ENCODE results near the gene TRIM37. TPM values are rescaled to one million over a fixed set of nuclear protein-coding genes. Genes with fewer than 3 reads are reported as not detected.

Gene TRIM37
- 28.4 and 31.4 TPM in 2 replicates for total RNA-seq

GRCh38 chr17:59106463-59107305 is at the start of gene TRIM37:
Gene TRIM37 (minus strand): TSS chr17:59106880. CDS start chr17:59106461, 419 bp downstream.
- Mint-ChIP-seq H3K36me3 (ENCODE audit: low read depth) (peaks cover 53% of the 10 kb centered on the region), H3K27me3 (ENCODE audit: low read depth) (no peaks in the 10 kb centered on the region), H3K27ac (peak within 1 kb of the TSS; percentile 93), H3K9me3 (no peaks in the 10 kb centered on the region), H3K4me1 (ENCODE audit: low read depth) (peaks cover 43% of the 10 kb centered on the region), H3K4me3 (ENCODE audit: low read depth) (peak within 1 kb of the TSS; percentile 94)
- intact Hi-C loops (cut with micrococcal nuclease), result loop anchor here (1.0 to 10.0 kb wide), 5 partner anchors 49 to 782 kb away; partner anchors contain the start of genes GDPD1, PRR11, SKA2 and TSPOAP1
- DNase-seq (ENCODE audit: low spot score), result peak; percentile 100

GRCh38 chr17:59155439-59156177 is 48.9 kb upstream of the TRIM37 start, which contains the start of gene PRR11:
Gene PRR11 (plus strand): TSS chr17:59155746. CDS start chr17:59169753, 14,007 bp downstream.
- no peak within 1 kb of the TSS for H3K4me3 Mint-ChIP-seq (ENCODE audit: low read depth)
- no peak within 1 kb of the TSS for H3K27ac Mint-ChIP-seq
- H3K4me1 Mint-ChIP-seq (ENCODE audit: low read depth), result peaks cover 51% of the 10 kb centered on the region
- peaks cover 20% of the 10 kb centered on the region for H3K36me3 Mint-ChIP-seq (ENCODE audit: low read depth)
- intact Hi-C loops (cut with micrococcal nuclease), result loop anchor here (1.0 to 5.0 kb wide), 4 partner anchors 49 to 523 kb away; partner anchors contain the start of genes DHX40, SMG8 and TRIM37
- no peaks in the 10 kb centered on the region for H3K9me3 Mint-ChIP-seq
- DNase-seq (ENCODE audit: low spot score), result peak; percentile 95
- no peaks in the 10 kb centered on the region for H3K27me3 Mint-ChIP-seq (ENCODE audit: low read depth)

- Mint-ChIP-seq H3K4me1 (ENCODE audit: low read depth) (peaks cover 51% of the 10 kb centered on the region), H3K27me3 (ENCODE audit: low read depth) (no peaks in the 10 kb centered on the region)
Observed at GRCh38 chr17:59154721-59155438, 48.2 kb upstream of the TRIM37 start, which contains the start of gene SKA2. Gene SKA2 (minus strand): TSS chr17:59155186. CDS start chr17:59155163, 23 bp downstream.

GRCh38 chr17:59154292-59154720 is 47.6 kb upstream of the TRIM37 start:
- intact Hi-C loops (cut with micrococcal nuclease), result loop anchor here (2.0 kb wide), 1 partner anchor 522 kb away; no protein-coding TSS in a partner anchor

More at GRCh38 chr17:59154721-59155438, 48.2 kb upstream of the TRIM37 start, which contains the start of gene SKA2:
- no peak within 1 kb of the TSS for H3K4me3 Mint-ChIP-seq (ENCODE audit: low read depth)
- H3K36me3 Mint-ChIP-seq (ENCODE audit: low read depth), result peaks cover 21% of the 10 kb centered on the region
- intact Hi-C loops (cut with micrococcal nuclease), result loop anchor here (1.0 to 5.0 kb wide), 4 partner anchors 49 to 522 kb away; partner anchors contain the start of genes DHX40, SMG8 and TRIM37
- peak; percentile 99 for DNase-seq (ENCODE audit: low spot score)
- H3K9me3 Mint-ChIP-seq, result no peaks in the 10 kb centered on the region
- no peak within 1 kb of the TSS for H3K27ac Mint-ChIP-seq

GRCh38 chr17:59152925-59153324 is 46.2 kb upstream of the TRIM37 start:
- H3K9me3 Mint-ChIP-seq, result no peaks in the 10 kb centered on the region
- peaks cover 16% of the 10 kb centered on the region for H3K36me3 Mint-ChIP-seq (ENCODE audit: low read depth)
- no peaks in the 10 kb centered on the region for H3K27me3 Mint-ChIP-seq (ENCODE audit: low read depth)
- peak overlapping the region; percentile 49 for H3K27ac Mint-ChIP-seq
- intact Hi-C loops (cut with micrococcal nuclease), result no loop called here
- H3K4me1 Mint-ChIP-seq (ENCODE audit: low read depth), result peaks cover 43% of the 10 kb centered on the region
- no peak overlapping the region for H3K4me3 Mint-ChIP-seq (ENCODE audit: low read depth)
- no peak for DNase-seq (ENCODE audit: low spot score)

More at GRCh38 chr17:59154292-59154720, 47.6 kb upstream of the TRIM37 start:
- Mint-ChIP-seq H3K9me3 (no peaks in the 10 kb centered on the region), H3K27me3 (ENCODE audit: low read depth) (no peaks in the 10 kb centered on the region), H3K4me1 (ENCODE audit: low read depth) (peaks cover 50% of the 10 kb centered on the region), H3K27ac (no peak overlapping the region), H3K36me3 (ENCODE audit: low read depth) (peaks cover 23% of the 10 kb centered on the region), H3K4me3 (ENCODE audit: low read depth) (no peak overlapping the region)
- peak; percentile 32 for DNase-seq (ENCODE audit: low spot score)

GRCh38 chr17:59151591-59151990 is 44.9 kb upstream of the TRIM37 start:
- Mint-ChIP-seq H3K27me3 (ENCODE audit: low read depth) (no peaks in the 10 kb centered on the region), H3K4me3 (ENCODE audit: low read depth) (peak overlapping the region; percentile 58), H3K4me1 (ENCODE audit: low read depth) (peaks cover 34% of the 10 kb centered on the region), H3K36me3 (ENCODE audit: low read depth) (peaks cover 24% of the 10 kb centered on the region), H3K9me3 (no peaks in the 10 kb centered on the region), H3K27ac (peak overlapping the region; percentile 77)
- intact Hi-C loops (cut with micrococcal nuclease), result no loop called here
- no peak for DNase-seq (ENCODE audit: low spot score)

- intact Hi-C loops (cut with micrococcal nuclease), result no loop called here
- H3K27ac Mint-ChIP-seq, result no peak overlapping the region
- peaks cover 34% of the 10 kb centered on the region for H3K4me1 Mint-ChIP-seq (ENCODE audit: low read depth)
- H3K36me3 Mint-ChIP-seq (ENCODE audit: low read depth), result peaks cover 25% of the 10 kb centered on the region
- H3K27me3 Mint-ChIP-seq (ENCODE audit: low read depth), result no peaks in the 10 kb centered on the region
- H3K9me3 Mint-ChIP-seq, result no peaks in the 10 kb centered on the region
- no peak for DNase-seq (ENCODE audit: low spot score)
- no peak overlapping the region for H3K4me3 Mint-ChIP-seq (ENCODE audit: low read depth)
Observed at GRCh38 chr17:59151006-59151405, 44.3 kb upstream of the TRIM37 start.

- peaks cover 33% of the 10 kb centered on the region for H3K36me3 Mint-ChIP-seq (ENCODE audit: low read depth)
- H3K4me1 Mint-ChIP-seq (ENCODE audit: low read depth), result peaks cover 41% of the 10 kb centered on the region
- H3K9me3 Mint-ChIP-seq, result no peaks in the 10 kb centered on the region
- H3K27me3 Mint-ChIP-seq (ENCODE audit: low read depth), result no peaks in the 10 kb centered on the region
- H3K27ac Mint-ChIP-seq, result peak overlapping the region; percentile 38
- no peak overlapping the region for H3K4me3 Mint-ChIP-seq (ENCODE audit: low read depth)
- DNase-seq (ENCODE audit: low spot score), result no peak
- intact Hi-C loops (cut with micrococcal nuclease), result no loop called here
Observed at GRCh38 chr17:59149841-59150511, 43.3 kb upstream of the TRIM37 start.

- Mint-ChIP-seq H3K4me3 (ENCODE audit: low read depth) (no peak overlapping the region), H3K27ac (peak overlapping the region; percentile 30), H3K9me3 (no peaks in the 10 kb centered on the region), H3K4me1 (ENCODE audit: low read depth) (peaks cover 41% of the 10 kb centered on the region), H3K27me3 (ENCODE audit: low read depth) (no peaks in the 10 kb centered on the region), H3K36me3 (ENCODE audit: low read depth) (peaks cover 39% of the 10 kb centered on the region)
- intact Hi-C loops (cut with micrococcal nuclease), result no loop called here
- DNase-seq (ENCODE audit: low spot score), result no peak
Observed at GRCh38 chr17:59149051-59149450, 42.4 kb upstream of the TRIM37 start.

- no peaks in the 10 kb centered on the region for H3K9me3 Mint-ChIP-seq
- intact Hi-C loops (cut with micrococcal nuclease), result no loop called here
- peaks cover 36% of the 10 kb centered on the region for H3K36me3 Mint-ChIP-seq (ENCODE audit: low read depth)
- H3K27ac Mint-ChIP-seq, result no peak overlapping the region
- no peak overlapping the region for H3K4me3 Mint-ChIP-seq (ENCODE audit: low read depth)
- no peaks in the 10 kb centered on the region for H3K27me3 Mint-ChIP-seq (ENCODE audit: low read depth)
- DNase-seq (ENCODE audit: low spot score), result no peak
- H3K4me1 Mint-ChIP-seq (ENCODE audit: low read depth), result peaks cover 21% of the 10 kb centered on the region
Observed at GRCh38 chr17:59145571-59146096, 39.0 kb upstream of the TRIM37 start.

GRCh38 chr17:59141860-59142259 is 35.2 kb upstream of the TRIM37 start:
- Mint-ChIP-seq H3K27me3 (ENCODE audit: low read depth) (no peaks in the 10 kb centered on the region), H3K36me3 (ENCODE audit: low read depth) (peaks cover 22% of the 10 kb centered on the region), H3K4me1 (ENCODE audit: low read depth) (peaks cover 7% of the 10 kb centered on the region), H3K4me3 (ENCODE audit: low read depth) (no peak overlapping the region), H3K9me3 (no peaks in the 10 kb centered on the region), H3K27ac (no peak overlapping the region)
- DNase-seq (ENCODE audit: low spot score), result no peak
- intact Hi-C loops (cut with micrococcal nuclease), result no loop called here

Measured in activated T-helper 2 cell treated with anti-CD3 and anti-CD28 coated beads, Interferon-gamma antibody, Interleukin-2, Interleukin-4, amounts not matched to agents 10 μg/mL and 5 μg/mL and 100 μg/mL, durations not matched to agents 14 hours and 24 hours and 36 hours (primary cell).